PC-3 (cell line): ENCODE results near the gene HNRNPDL. TPM values are rescaled to one million over a fixed set of nuclear protein-coding genes. Genes with fewer than 3 reads are reported as not detected.
A peak's percentile ranks its signal among the peaks of the same experiment; 100 is the strongest.

ENCODE experiments used
- ATAC-seq: fragments of 200-7000 bp; cut with Tn5 transposase; 2 replicates; pipeline ENCODE4 v1.9.1; 2020; ENCODE audit warnings: mild to moderate bottlenecking, moderate library complexity
- BruUV-seq: library from RNA; stranded (reverse); fragments of 400-500 nt; replicated peaks from 2 replicates; lab custom pipeline; 2021; lab: Mats Ljungman, UMichigan
- CTCF ChIA-PET: fragments of 300-600 bp; sonication (Branson Sonifier 250); formaldehyde crosslinking; loops from one replicate; lab custom pipeline; 2022; ENCODE audit warnings: antibody characterized with exemption; lab: Charles Lee
- POLR2A ChIA-PET: fragments of 300-600 bp; sonication (Branson Sonifier 250); formaldehyde crosslinking; loops from one replicate; lab custom pipeline; 2022; ENCODE audit warnings: antibody characterized with exemption; ENCODE audit not compliant: unreplicated experiment; lab: Charles Lee
- DNase-seq: peaks from one replicate; pipeline ENCODE4 v3.0.0-alpha.2; 2015
- H2AFZ ChIP-seq: fragments of 300-600 bp; sonication (generic); 2 replicates; pipeline ENCODE4 v1.6.0; 2016; ENCODE audit warnings: antibody characterized with exemption, low read length
- H3F3A ChIP-seq: fragments of 300-600 bp; sonication (generic); one replicate; pipeline ENCODE4 v1.6.0; 2017; ENCODE audit warnings: antibody characterized with exemption, low read length, control low read depth, mild to moderate bottlenecking; ENCODE audit not compliant: unreplicated experiment
- H3K27ac ChIP-seq: fragments of 300-600 bp; sonication (generic); 2 replicates; pipeline ENCODE4 v1.5.1; 2016; ENCODE audit warnings: mild to moderate bottlenecking, low read length
- H3K27me3 ChIP-seq: fragments of 300-600 bp; sonication (generic); 2 replicates; pipeline ENCODE4 v1.6.1; 2016; ENCODE audit warnings: low read length, mixed read lengths
- H3K36me3 ChIP-seq: fragments of 300-600 bp; sonication (generic); 2 replicates; pipeline ENCODE4 v1.6.1; 2016; ENCODE audit warnings: low read depth, mixed run types, low read length, mixed read lengths
- H3K4me1 ChIP-seq: fragments of 300-600 bp; sonication (generic); 2 replicates; pipeline ENCODE4 v1.5.1; 2016; ENCODE audit warnings: low read length; ENCODE audit not compliant: insufficient read depth
- H3K4me2 ChIP-seq: fragments of 300-600 bp; sonication (generic); 2 replicates; pipeline ENCODE4 v1.6.0; 2016; ENCODE audit warnings: low read length
- H3K4me3 ChIP-seq: fragments of 300-600 bp; sonication (generic); 2 replicates; pipeline ENCODE4 v1.5.1; 2016; ENCODE audit warnings: mild to moderate bottlenecking, low read length, mixed read lengths
- H3K79me2 ChIP-seq: fragments of 300-600 bp; sonication (generic); 2 replicates; pipeline ENCODE4 v1.6.1; 2017; ENCODE audit warnings: low read length, mixed read lengths
- H3K9ac ChIP-seq: fragments of 300-600 bp; sonication (generic); 2 replicates; pipeline ENCODE4 v1.6.0; 2016; ENCODE audit warnings: mild to moderate bottlenecking, low read length
- H3K9me2 ChIP-seq: fragments of 300-600 bp; sonication (generic); replicated peaks from 2 replicates; pipeline ENCODE4 v1.6.1; 2016; ENCODE audit warnings: mixed run types, low read length, mixed read lengths
- H3K9me3 ChIP-seq: fragments of 300-600 bp; sonication (generic); 2 replicates; pipeline ENCODE4 v1.6.1; 2016; ENCODE audit warnings: low read length, mixed read lengths
- H4K20me1 ChIP-seq: fragments of 300-600 bp; sonication (generic); 2 replicates; pipeline ENCODE4 v1.6.1; 2016; ENCODE audit warnings: low read length, mixed read lengths
- CTCF ChIP-seq: fragments of 300-600 bp; sonication (generic); conservative IDR thresholded peaks from 2 replicates; pipeline ENCODE4 v1.5.1; 2017; ENCODE audit warnings: antibody characterized with exemption, low read depth, mild to moderate bottlenecking, low read length
- EZH2 ChIP-seq: fragments of 300-600 bp; sonication (generic); IDR thresholded peaks from one replicate; pipeline ENCODE4 v1.6.1; 2017; ENCODE audit warnings: antibody characterized with exemption, mild to moderate bottlenecking, low read length; ENCODE audit not compliant: unreplicated experiment
- EZH2phosphoT487 ChIP-seq: fragments of 300-600 bp; sonication (generic); IDR thresholded peaks from 2 replicates; pipeline ENCODE4 v1.6.1; 2018; ENCODE audit warnings: mild to moderate bottlenecking, antibody characterized with exemption, low read length, borderline replicate concordance
- intact Hi-C: fragments of 100-400 bp; cut with micrococcal nuclease; formaldehyde crosslinking; loops from 2 replicates; pipeline ENCODE4 v1.9.0; 2023
- total RNA-seq: library from RNA; depleted of rRNA; stranded (reverse); fragments of >200 nt; gene quantifications from 2 replicates; pipeline ENCODE4 v1.2.3, GENCODE V29; 2014

The HNRNPDL gene
- total RNA-seq, 1 experiment from 2014 or later: 207 TPM

- BruUV-seq: no TSS peak
- peaks cover 16% of the 10 kb centered on the region for H3K4me1 ChIP-seq
- no peak overlapping the region for H3K4me2 ChIP-seq
- H3K79me2 ChIP-seq: peaks cover 99% of the 10 kb centered on the region
- H4K20me1 ChIP-seq: peaks cover 35% of the 10 kb centered on the region; the same call in 1 of the 2 replicates
- no peak overlapping the region for H2AFZ ChIP-seq
- CTCF ChIA-PET: no interaction called here
- H3K4me3 ChIP-seq: no peak overlapping the region
- POLR2A ChIA-PET: no interaction called here
- no peaks in the 10 kb centered on the region for H3K27me3 ChIP-seq
- no peaks in the 10 kb centered on the region for H3K9me3 ChIP-seq
- no peaks in the 10 kb centered on the region for H3F3A ChIP-seq
- TF ChIP-seq EZH2 (no peak), EZH2phosphoT487 (no peak), CTCF (no peak)
- DNase-seq: no peak
- intact Hi-C loops: no loop called here
- H3K27ac ChIP-seq: no peak overlapping the region
- no peak overlapping the region for H3K9ac ChIP-seq
- ATAC-seq: no peak
- no peaks in the 10 kb centered on the region for H3K9me2 ChIP-seq
- no peaks in the 10 kb centered on the region for H3K36me3 ChIP-seq
Measured at GRCh38 chr4:82436130-82436529, 5.9 kb upstream of the HNRNPDL start.

- DNase-seq (no peak), ATAC-seq (no peak)
- H3K9me2 ChIP-seq: no peaks in the 10 kb centered on the region
- ChIA-PET POLR2A (no interaction called here), CTCF (no interaction called here)
- intact Hi-C loops: no loop called here
- no peak overlapping the region for H3K27ac ChIP-seq
- H3K79me2 ChIP-seq: peaks cover 94% of the 10 kb centered on the region
- no peak overlapping the region for H3K4me2 ChIP-seq
- TF ChIP-seq EZH2phosphoT487 (no peak), EZH2 (no peak), CTCF (no peak)
- peaks cover 16% of the 10 kb centered on the region for H3K4me1 ChIP-seq
- no peaks in the 10 kb centered on the region for H3K36me3 ChIP-seq
- H3K27me3 ChIP-seq: no peaks in the 10 kb centered on the region
- H2AFZ ChIP-seq: no peak overlapping the region
- H3F3A ChIP-seq: no peaks in the 10 kb centered on the region
- H3K4me3 ChIP-seq: no peak overlapping the region
- H3K9me3 ChIP-seq: no peaks in the 10 kb centered on the region
- peaks cover 35% of the 10 kb centered on the region; the same call in 1 of the 2 replicates for H4K20me1 ChIP-seq
- H3K9ac ChIP-seq: no peak overlapping the region
- BruUV-seq: no TSS peak
Measured at GRCh38 chr4:82434949-82435348, 4.7 kb upstream of the HNRNPDL start.

- Histone ChIP-seq H2AFZ (no peak overlapping the region), H4K20me1 (peaks cover 28% of the 10 kb centered on the region), H3K4me1 (peaks cover 16% of the 10 kb centered on the region), H3K9me3 (no peaks in the 10 kb centered on the region), H3K36me3 (no peaks in the 10 kb centered on the region), H3F3A (no peaks in the 10 kb centered on the region), H3K27me3 (no peaks in the 10 kb centered on the region), H3K4me2 (peak overlapping the region; percentile 28; the same call in 1 of the 2 replicates), H3K4me3 (no peak overlapping the region), H3K27ac (no peak overlapping the region), H3K9me2 (no peaks in the 10 kb centered on the region), H3K9ac (no peak overlapping the region), H3K79me2 (peaks cover 92% of the 10 kb centered on the region)
- no peak for ATAC-seq
- no TSS peak for BruUV-seq
- intact Hi-C loops: no loop called here
- no peak for TF ChIP-seq CTCF
- no peak for TF ChIP-seq EZH2
- TF ChIP-seq EZH2phosphoT487: no peak
- CTCF ChIA-PET: no interaction called here
- DNase-seq: no peak
- POLR2A ChIA-PET: no interaction called here
Measured at GRCh38 chr4:82433791-82434190, 3.5 kb upstream of the HNRNPDL start.
